Measurements from ENCODE around the gene NUCB2. TPM values are rescaled to one million over a fixed set of nuclear protein-coding genes. Genes with fewer than 3 reads are reported as not detected.

Gene NUCB2
- total and polyA plus RNA-seq, 2 of the 13 experiments (the other 11 are each of a cell fraction or from before 2014, with no cell fraction given): 54.2 to 82.4 TPM

GRCh38 chr11:17294033-17294432, 17.5 kb downstream of the NUCB2 start:
- ChIA-PET POLR2A (no interaction called here), CTCF (ENCODE audit: low intra/inter-chr PET ratio, low total read pairs) (no interaction called here)
- DNase-seq (ENCODE audit: low spot score) (no peak), ATAC-seq (no peak), FAIRE-seq (no peak)
- no peaks in the 10 kb centered on the region for H3K27me3 ChIP-seq (ENCODE audit: control insufficient read depth in 1 of 2, insufficient read depth in 2 of 2, low read length in 2 of 2)
- H3K36me3 ChIP-seq (replicated peaks in 1 of 2; ENCODE audit: control insufficient read depth in 1 of 2, insufficient read depth in 2 of 2, low read length in 2 of 2): no peaks in the 10 kb centered on the region; a peak in 2 of 5 replicates
- no peak overlapping the region for H3K27ac ChIP-seq (ENCODE audit: extremely low read length, insufficient read depth, low read length)
- in situ Hi-C loops (cut with HindIII; ENCODE audit: extremely low pct_ligation_motif_present, low pct_unique_long_range_greater_than_20kb): no loop called here
- no peak overlapping the region for H3K9ac ChIP-seq (ENCODE audit: insufficient read depth, low read depth, low read length)
- peaks cover 12% of the 10 kb centered on the region; the same call in 1 of the 2 replicates for H3K4me1 ChIP-seq (ENCODE audit: insufficient read depth, low read length)
- no peak overlapping the region for H2AFZ ChIP-seq (ENCODE audit: low read length)
- no peaks in the 10 kb centered on the region for H3K9me3 ChIP-seq (ENCODE audit: low read length)
- no peak overlapping the region for H3K4me2 ChIP-seq (ENCODE audit: low read depth, low read length)
- no TSS peak for BruUV-seq (replicated peaks)
- H3K4me3 ChIP-seq (replicated peaks in 1 of 3; ENCODE audit: insufficient read depth in 1 of 3, low read depth in 2 of 3, low read length in 3 of 3): no peak overlapping the region
- H4K20me1 ChIP-seq (ENCODE audit: insufficient read depth, low read length): no peaks in the 10 kb centered on the region
- intact Hi-C loops (cut with micrococcal nuclease; ENCODE audit: unreplicated experiment): no loop called here
- H3K79me2 ChIP-seq (ENCODE audit: insufficient read depth, low read length): no peaks in the 10 kb centered on the region
- no peak for TF ChIP-seq REPIN1 (CRISPR knock-in tag; IDR thresholded peaks at IDR 0.05; ENCODE audit: borderline replicate concordance, low read depth)
- TF ChIP-seq, protein P1, sequence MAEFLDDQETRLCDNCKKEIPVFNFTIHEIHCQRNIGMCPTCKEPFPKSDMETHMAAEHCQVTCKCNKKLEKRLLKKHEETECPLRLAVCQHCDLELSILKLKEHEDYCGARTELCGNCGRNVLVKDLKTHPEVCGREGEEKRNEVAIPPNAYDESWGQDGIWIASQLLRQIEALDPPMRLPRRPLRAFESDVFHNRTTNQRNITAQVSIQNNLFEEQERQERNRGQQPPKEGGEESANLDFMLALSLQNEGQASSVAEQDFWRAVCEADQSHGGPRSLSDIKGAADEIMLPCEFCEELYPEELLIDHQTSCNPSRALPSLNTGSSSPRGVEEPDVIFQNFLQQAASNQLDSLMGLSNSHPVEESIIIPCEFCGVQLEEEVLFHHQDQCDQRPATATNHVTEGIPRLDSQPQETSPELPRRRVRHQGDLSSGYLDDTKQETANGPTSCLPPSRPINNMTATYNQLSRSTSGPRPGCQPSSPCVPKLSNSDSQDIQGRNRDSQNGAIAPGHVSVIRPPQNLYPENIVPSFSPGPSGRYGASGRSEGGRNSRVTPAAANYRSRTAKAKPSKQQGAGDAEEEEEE (CRISPR knock-in tag; IDR thresholded peaks at IDR 0.05; ENCODE audit: borderline replicate concordance): no peak
- TF ChIP-seq, protein P2, sequence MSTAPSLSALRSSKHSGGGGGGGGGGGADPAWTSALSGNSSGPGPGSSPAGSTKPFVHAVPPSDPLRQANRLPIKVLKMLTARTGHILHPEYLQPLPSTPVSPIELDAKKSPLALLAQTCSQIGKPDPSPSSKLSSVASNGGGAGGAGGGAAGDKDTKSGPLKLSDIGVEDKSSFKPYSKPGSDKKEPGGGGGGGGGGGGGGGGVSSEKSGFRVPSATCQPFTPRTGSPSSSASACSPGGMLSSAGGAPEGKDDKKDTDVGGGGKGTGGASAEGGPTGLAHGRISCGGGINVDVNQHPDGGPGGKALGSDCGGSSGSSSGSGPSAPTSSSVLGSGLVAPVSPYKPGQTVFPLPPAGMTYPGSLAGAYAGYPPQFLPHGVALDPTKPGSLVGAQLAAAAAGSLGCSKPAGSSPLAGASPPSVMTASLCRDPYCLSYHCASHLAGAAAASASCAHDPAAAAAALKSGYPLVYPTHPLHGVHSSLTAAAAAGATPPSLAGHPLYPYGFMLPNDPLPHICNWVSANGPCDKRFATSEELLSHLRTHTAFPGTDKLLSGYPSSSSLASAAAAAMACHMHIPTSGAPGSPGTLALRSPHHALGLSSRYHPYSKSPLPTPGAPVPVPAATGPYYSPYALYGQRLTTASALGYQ (CRISPR knock-in tag; IDR thresholded peaks at IDR 0.05): no peak
- TF ChIP-seq NCOR1 (IDR thresholded peaks at IDR 0.05; ENCODE audit: borderline replicate concordance, low read length): no peak
- TF ChIP-seq, protein P3, sequence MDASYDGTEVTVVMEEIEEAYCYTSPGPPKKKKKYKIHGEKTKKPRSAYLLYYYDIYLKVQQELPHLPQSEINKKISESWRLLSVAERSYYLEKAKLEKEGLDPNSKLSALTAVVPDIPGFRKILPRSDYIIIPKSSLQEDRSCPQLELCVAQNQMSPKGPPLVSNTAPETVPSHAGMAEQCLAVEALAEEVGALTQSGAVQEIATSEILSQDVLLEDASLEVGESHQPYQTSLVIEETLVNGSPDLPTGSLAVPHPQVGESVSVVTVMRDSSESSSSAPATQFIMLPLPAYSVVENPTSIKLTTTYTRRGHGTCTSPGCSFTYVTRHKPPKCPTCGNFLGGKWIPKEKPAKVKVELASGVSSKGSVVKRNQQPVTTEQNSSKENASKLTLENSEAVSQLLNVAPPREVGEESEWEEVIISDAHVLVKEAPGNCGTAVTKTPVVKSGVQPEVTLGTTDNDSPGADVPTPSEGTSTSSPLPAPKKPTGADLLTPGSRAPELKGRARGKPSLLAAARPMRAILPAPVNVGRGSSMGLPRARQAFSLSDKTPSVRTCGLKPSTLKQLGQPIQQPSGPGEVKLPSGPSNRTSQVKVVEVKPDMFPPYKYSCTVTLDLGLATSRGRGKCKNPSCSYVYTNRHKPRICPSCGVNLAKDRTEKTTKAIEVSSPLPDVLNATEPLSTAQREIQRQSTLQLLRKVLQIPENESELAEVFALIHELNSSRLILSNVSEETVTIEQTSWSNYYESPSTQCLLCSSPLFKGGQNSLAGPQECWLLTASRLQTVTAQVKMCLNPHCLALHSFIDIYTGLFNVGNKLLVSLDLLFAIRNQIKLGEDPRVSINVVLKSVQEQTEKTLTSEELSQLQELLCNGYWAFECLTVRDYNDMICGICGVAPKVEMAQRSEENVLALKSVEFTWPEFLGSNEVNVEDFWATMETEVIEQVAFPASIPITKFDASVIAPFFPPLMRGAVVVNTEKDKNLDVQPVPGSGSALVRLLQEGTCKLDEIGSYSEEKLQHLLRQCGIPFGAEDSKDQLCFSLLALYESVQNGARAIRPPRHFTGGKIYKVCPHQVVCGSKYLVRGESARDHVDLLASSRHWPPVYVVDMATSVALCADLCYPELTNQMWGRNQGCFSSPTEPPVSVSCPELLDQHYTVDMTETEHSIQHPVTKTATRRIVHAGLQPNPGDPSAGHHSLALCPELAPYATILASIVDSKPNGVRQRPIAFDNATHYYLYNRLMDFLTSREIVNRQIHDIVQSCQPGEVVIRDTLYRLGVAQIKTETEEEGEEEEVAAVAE (CRISPR knock-in tag; IDR thresholded peaks at IDR 0.05; ENCODE audit: borderline replicate concordance): no peak
- TF ChIP-seq, protein P4, sequence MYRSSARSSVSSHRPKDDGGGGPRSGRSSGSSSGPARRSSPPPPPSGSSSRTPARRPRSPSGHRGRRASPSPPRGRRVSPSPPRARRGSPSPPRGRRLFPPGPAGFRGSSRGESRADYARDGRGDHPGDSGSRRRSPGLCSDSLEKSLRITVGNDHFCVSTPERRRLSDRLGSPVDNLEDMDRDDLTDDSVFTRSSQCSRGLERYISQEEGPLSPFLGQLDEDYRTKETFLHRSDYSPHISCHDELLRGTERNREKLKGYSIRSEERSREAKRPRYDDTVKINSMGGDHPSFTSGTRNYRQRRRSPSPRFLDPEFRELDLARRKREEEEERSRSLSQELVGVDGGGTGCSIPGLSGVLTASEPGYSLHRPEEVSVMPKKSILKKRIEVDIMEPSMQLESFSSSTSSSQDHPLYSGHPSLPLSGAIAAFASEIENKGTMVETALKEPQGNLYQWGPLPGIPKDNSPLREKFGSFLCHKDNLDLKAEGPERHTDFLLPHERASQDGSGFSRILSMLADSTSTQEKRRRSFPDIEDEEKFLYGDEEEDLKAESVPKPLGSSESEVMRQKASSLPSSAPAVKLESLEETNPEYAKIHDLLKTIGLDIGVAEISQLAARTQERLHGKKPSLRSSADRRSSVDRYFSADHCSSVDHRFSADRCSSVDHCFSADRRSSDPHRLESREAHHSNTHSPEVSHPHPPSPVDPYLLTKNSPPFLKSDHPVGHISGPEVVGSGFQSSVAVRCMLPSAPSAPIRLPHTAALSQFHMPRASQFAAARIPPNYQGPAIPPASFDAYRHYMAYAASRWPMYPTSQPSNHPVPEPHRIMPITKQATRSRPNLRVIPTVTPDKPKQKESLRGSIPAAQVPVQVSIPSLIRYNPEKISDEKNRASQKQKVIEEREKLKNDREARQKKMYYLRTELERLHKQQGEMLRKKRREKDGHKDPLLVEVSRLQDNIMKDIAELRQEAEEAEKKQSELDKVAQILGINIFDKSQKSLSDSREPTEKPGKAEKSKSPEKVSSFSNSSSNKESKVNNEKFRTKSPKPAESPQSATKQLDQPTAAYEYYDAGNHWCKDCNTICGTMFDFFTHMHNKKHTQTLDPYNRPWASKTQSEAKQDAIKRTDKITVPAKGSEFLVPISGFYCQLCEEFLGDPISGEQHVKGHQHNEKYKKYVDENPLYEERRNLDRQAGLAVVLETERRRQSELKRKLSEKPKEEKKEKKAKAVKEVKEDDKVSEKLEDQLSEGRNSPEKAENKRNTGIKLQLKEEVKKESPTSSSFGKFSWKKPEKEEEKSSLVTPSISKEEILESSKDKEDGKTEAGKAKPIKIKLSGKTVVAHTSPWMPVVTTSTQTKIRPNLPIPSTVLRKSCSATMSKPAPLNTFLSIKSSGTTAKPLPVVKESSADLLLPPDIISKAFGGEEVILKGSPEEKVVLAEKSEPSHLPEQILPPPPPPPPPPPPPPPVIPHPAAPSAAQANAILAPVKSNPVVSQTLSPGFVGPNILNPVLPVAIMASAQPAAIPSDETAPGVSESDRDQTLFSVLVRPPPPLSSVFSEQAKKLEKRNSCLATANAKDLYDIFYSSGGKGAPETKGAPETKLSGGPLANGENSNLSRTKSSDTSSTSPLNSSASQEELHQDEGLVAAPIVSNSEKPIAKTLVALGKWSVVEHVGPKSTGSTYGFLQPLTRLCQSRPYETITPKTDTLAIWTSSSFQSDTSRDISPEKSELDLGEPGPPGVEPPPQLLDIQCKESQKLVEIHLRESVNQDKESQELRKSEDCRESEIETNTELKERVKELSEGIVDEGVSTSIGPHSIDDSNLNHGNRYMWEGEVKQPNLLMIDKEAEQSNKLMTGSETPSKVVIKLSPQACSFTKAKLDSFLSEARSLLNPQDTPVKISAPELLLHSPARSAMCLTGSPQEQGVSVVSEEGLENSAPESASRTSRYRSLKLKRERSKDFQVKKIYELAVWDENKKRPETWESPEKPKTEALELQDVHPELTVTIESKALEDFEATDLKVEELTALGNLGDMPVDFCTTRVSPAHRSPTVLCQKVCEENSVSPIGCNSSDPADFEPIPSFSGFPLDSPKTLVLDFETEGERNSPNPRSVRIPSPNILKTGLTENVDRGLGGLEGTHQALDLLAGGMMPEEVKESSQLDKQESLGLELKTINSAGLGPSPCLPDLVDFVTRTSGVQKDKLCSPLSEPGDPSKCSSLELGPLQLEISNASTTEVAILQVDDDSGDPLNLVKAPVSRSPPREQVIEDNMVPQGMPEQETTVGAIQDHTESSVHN (CRISPR knock-in tag; IDR thresholded peaks at IDR 0.05): no peak
- TF ChIP-seq ZNF296 (CRISPR knock-in tag; conservative IDR thresholded peaks at IDR 0.05): no peak
- no peak for TF ChIP-seq MAFG (CRISPR knock-in tag; IDR thresholded peaks at IDR 0.05)
